MCF 10A (cell line): ENCODE measurements around the gene KANK4. TPM values are rescaled to one million over a fixed set of nuclear protein-coding genes. Genes with fewer than 3 reads are reported as not detected.

ENCODE experiments used
- BruUV-seq: library from RNA; stranded (reverse); fragments of 400-500 nt; replicated peaks from 2 replicates; lab custom pipeline; 2021; lab: Mats Ljungman, UMichigan
- CTCF ChIA-PET: fragments of 300-600 bp; sonication (Branson Sonifier 250); formaldehyde crosslinking; extraction: SDS; loops from one replicate; lab custom pipeline; 2021; ENCODE audit warnings: antibody characterized with exemption, inconsistent platforms; lab: Yijun Ruan, JAX
- POLR2A ChIA-PET: fragments of 300-600, 350-650 bp; sonication (Branson Sonifier 250); formaldehyde crosslinking; extraction: SDS; loops from one replicate; lab custom pipeline; 2020; ENCODE audit warnings: antibody characterized with exemption, inconsistent platforms; lab: Yijun Ruan, JAX
- DNase-seq: peaks from one replicate; pipeline ENCODE4 v3.0.0-alpha.2; 2018; ENCODE audit not compliant: unreplicated experiment
- H3K27ac Mint-ChIP-seq: one replicate; pipeline ENCODE4 v1.8.0; 2022; ENCODE audit warnings: mild to moderate bottlenecking, low read depth, mixed read lengths; ENCODE audit not compliant: unreplicated experiment
- H3K27me3 Mint-ChIP-seq: one replicate; pipeline ENCODE4 v1.8.0; 2022; ENCODE audit warnings: mixed read lengths; ENCODE audit not compliant: insufficient read depth, unreplicated experiment
- H3K36me3 Mint-ChIP-seq: one replicate; pipeline ENCODE4 v1.8.0; 2022; ENCODE audit warnings: mild to moderate bottlenecking, moderate library complexity, mixed read lengths; ENCODE audit not compliant: insufficient read depth, unreplicated experiment
- H3K4me1 Mint-ChIP-seq: one replicate; pipeline ENCODE4 v1.8.0; 2022; ENCODE audit warnings: mixed read lengths; ENCODE audit not compliant: insufficient read depth, unreplicated experiment
- H3K4me3 Mint-ChIP-seq: one replicate; pipeline ENCODE4 v1.8.0; 2022; ENCODE audit warnings: mild to moderate bottlenecking, moderate library complexity, mixed read lengths; ENCODE audit not compliant: unreplicated experiment
- H3K9me3 Mint-ChIP-seq: one replicate; pipeline ENCODE4 v1.8.0; 2022; ENCODE audit warnings: mixed read lengths; ENCODE audit not compliant: unreplicated experiment
- CTCF ChIP-seq: fragments of 200-600 bp; IDR thresholded peaks from one replicate; pipeline ENCODE4 v1.8.0; 2022; ENCODE audit warnings: antibody characterized with exemption, mild to moderate bottlenecking; ENCODE audit not compliant: unreplicated experiment
- intact Hi-C: fragments of 100-400 bp; cut with micrococcal nuclease; formaldehyde crosslinking; loops from 2 replicates; pipeline ENCODE4 v1.14.1; 2022
- total RNA-seq: library from RNA; stranded (reverse); gene quantifications from 2 replicates; pipeline ENCODE4 v1.2.3, GENCODE V29; 2022

The KANK4 gene
- total RNA-seq, 1 experiment from 2014 or later: 0.51 TPM

- Mint-ChIP-seq H3K27ac (no peak overlapping the region), H3K4me3 (no peak overlapping the region), H3K4me1 (peaks cover 6% of the 10 kb centered on the region), H3K27me3 (no peaks in the 10 kb centered on the region), H3K36me3 (no peaks in the 10 kb centered on the region), H3K9me3 (no peaks in the 10 kb centered on the region)
- no peak for TF ChIP-seq CTCF
- intact Hi-C loops: no loop called here
- ChIA-PET CTCF (interaction anchor here (0.6 to 1.7 kb wide), 2 partner anchors 38 to 130 kb away, joined by 4 to 8 read pairs; no protein-coding TSS in a partner anchor), POLR2A (no interaction called here)
- BruUV-seq: no TSS peak
- no peak for DNase-seq
Observed at GRCh38 chr1:62306065-62306464, 13.2 kb downstream of the KANK4 start.

- no peaks in the 10 kb centered on the region for H3K27me3 Mint-ChIP-seq
- H3K4me1 Mint-ChIP-seq: peaks cover 6% of the 10 kb centered on the region
- H3K4me3 Mint-ChIP-seq: no peak overlapping the region
- H3K27ac Mint-ChIP-seq: no peak overlapping the region
- no peaks in the 10 kb centered on the region for H3K9me3 Mint-ChIP-seq
- CTCF ChIA-PET: interaction anchor here (1.7 kb wide), 1 partner anchor 129 kb away, joined by 8 read pairs; no protein-coding TSS in a partner anchor
- POLR2A ChIA-PET: interaction anchor here (0.5 kb wide), 1 partner anchor 156 kb away, joined by 4 read pairs; no protein-coding TSS in a partner anchor
- no peak for DNase-seq
- BruUV-seq: no TSS peak
- no peaks in the 10 kb centered on the region for H3K36me3 Mint-ChIP-seq
- intact Hi-C loops: no loop called here
- no peak for TF ChIP-seq CTCF
Observed at GRCh38 chr1:62304975-62305374, 14.3 kb downstream of the KANK4 start.

GRCh38 chr1:62304515-62304914 is 14.7 kb downstream of the KANK4 start:
- POLR2A ChIA-PET: no interaction called here
- no peaks in the 10 kb centered on the region for H3K36me3 Mint-ChIP-seq
- H3K27me3 Mint-ChIP-seq: no peaks in the 10 kb centered on the region
- intact Hi-C loops: no loop called here
- H3K9me3 Mint-ChIP-seq: no peaks in the 10 kb centered on the region
- CTCF ChIA-PET: interaction anchor here (2.2 kb wide), 1 partner anchor 129 kb away, joined by 6 read pairs; no protein-coding TSS in a partner anchor
- H3K4me3 Mint-ChIP-seq: no peak overlapping the region
- no peak overlapping the region for H3K27ac Mint-ChIP-seq
- DNase-seq: no peak
- peaks cover 6% of the 10 kb centered on the region for H3K4me1 Mint-ChIP-seq
- no TSS peak for BruUV-seq
- no peak for TF ChIP-seq CTCF

- DNase-seq: no peak
- H3K9me3 Mint-ChIP-seq: no peaks in the 10 kb centered on the region
- no peak for TF ChIP-seq CTCF
- CTCF ChIA-PET: interaction anchor here (0.6 kb wide), 1 partner anchor 38 kb away, joined by 3 read pairs; no protein-coding TSS in a partner anchor
- H3K27me3 Mint-ChIP-seq: no peaks in the 10 kb centered on the region
- no peak overlapping the region for H3K27ac Mint-ChIP-seq
- no peaks in the 10 kb centered on the region for H3K36me3 Mint-ChIP-seq
- intact Hi-C loops: no loop called here
- POLR2A ChIA-PET: no interaction called here
- H3K4me1 Mint-ChIP-seq: no peaks in the 10 kb centered on the region
- H3K4me3 Mint-ChIP-seq: no peak overlapping the region
- BruUV-seq: no TSS peak
Observed at GRCh38 chr1:62301726-62302390, 17.4 kb downstream of the KANK4 start.
